Measurements from ENCODE around the gene DTX4. TPM values are rescaled to one million over a fixed set of nuclear protein-coding genes. Genes with fewer than 3 reads are reported as not detected.

Gene DTX4
- total RNA-seq (2021; ENCODE audit: unreplicated experiment) (7.6 TPM), Bru-seq, nascent RNA (percentile 46 among the genes with signal in this experiment), BruChase-seq, experiment 1, labeled RNA remaining after a 6-hour chase (percentile 39 among the genes with signal in this experiment), BruChase-seq, experiment 2, labeled RNA remaining after a 2-hour chase (percentile 50 among the genes with signal in this experiment)
- 3.6 and 4.3 TPM in 2 replicates for polyA plus RNA-seq (2012)
- long read RNA-seq, partial matches to known transcripts: 1 of 12 reads
- long read RNA-seq, other reads (novel, unspliced or antisense): 11 of 12 reads

- TF ChIP-seq ZFX (IDR thresholded peaks at IDR 0.05): no peak
- TF ChIP-seq POLR2AphosphoS5 (IDR thresholded peaks at IDR 0.05; ENCODE audit: low read depth, low read length): peak; percentile 54
- TF ChIP-seq, protein P1, sequence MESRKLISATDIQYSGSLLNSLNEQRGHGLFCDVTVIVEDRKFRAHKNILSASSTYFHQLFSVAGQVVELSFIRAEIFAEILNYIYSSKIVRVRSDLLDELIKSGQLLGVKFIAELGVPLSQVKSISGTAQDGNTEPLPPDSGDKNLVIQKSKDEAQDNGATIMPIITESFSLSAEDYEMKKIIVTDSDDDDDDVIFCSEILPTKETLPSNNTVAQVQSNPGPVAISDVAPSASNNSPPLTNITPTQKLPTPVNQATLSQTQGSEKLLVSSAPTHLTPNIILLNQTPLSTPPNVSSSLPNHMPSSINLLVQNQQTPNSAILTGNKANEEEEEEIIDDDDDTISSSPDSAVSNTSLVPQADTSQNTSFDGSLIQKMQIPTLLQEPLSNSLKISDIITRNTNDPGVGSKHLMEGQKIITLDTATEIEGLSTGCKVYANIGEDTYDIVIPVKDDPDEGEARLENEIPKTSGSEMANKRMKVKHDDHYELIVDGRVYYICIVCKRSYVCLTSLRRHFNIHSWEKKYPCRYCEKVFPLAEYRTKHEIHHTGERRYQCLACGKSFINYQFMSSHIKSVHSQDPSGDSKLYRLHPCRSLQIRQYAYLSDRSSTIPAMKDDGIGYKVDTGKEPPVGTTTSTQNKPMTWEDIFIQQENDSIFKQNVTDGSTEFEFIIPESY (IDR thresholded peaks at IDR 0.05; ENCODE audit: extremely low read depth, insufficient replicate concordance, low read length): no peak
- peak; percentile 17 for TF ChIP-seq YY1 (IDR thresholded peaks at IDR 0.05; ENCODE audit: extremely low read depth, insufficient replicate concordance, low read depth, low read length)
- TF ChIP-seq CEBPB (IDR thresholded peaks at IDR 0.05; ENCODE audit: low read depth): 0 out of 2 replicates have a peak, but pooled peaks have one; percentile 36
- TF ChIP-seq, protein P2, sequence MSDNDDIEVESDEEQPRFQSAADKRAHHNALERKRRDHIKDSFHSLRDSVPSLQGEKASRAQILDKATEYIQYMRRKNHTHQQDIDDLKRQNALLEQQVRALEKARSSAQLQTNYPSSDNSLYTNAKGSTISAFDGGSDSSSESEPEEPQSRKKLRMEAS (IDR thresholded peaks at IDR 0.05): peak; percentile 90
- TF ChIP-seq RAD21 (IDR thresholded peaks at IDR 0.05; ENCODE audit: low read depth): peak; percentile 94
- TF ChIP-seq, protein P3, sequence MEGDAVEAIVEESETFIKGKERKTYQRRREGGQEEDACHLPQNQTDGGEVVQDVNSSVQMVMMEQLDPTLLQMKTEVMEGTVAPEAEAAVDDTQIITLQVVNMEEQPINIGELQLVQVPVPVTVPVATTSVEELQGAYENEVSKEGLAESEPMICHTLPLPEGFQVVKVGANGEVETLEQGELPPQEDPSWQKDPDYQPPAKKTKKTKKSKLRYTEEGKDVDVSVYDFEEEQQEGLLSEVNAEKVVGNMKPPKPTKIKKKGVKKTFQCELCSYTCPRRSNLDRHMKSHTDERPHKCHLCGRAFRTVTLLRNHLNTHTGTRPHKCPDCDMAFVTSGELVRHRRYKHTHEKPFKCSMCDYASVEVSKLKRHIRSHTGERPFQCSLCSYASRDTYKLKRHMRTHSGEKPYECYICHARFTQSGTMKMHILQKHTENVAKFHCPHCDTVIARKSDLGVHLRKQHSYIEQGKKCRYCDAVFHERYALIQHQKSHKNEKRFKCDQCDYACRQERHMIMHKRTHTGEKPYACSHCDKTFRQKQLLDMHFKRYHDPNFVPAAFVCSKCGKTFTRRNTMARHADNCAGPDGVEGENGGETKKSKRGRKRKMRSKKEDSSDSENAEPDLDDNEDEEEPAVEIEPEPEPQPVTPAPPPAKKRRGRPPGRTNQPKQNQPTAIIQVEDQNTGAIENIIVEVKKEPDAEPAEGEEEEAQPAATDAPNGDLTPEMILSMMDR (IDR thresholded peaks at IDR 0.05 in 2 of 3, conservative IDR thresholded peaks at IDR 0.05 in 1 of 3; ENCODE audit: borderline replicate concordance in 1 of 3, insufficient read depth in 1 of 3, low read depth in 2 of 3, low read length in 2 of 3): peak; percentile 78 to 94 (median 83)
- TF ChIP-seq CBX3 (IDR thresholded peaks at IDR 0.05; ENCODE audit: low read depth): peak; percentile 82
- Histone ChIP-seq H3K36me3 (ENCODE audit: control insufficient read depth in 1 of 2, insufficient read depth in 2 of 2, low read length in 2 of 2) (no peaks in the 10 kb centered on the region), H3K27ac (ENCODE audit: low read depth, low read length) (no peak within 1 kb of the TSS; the same call in 1 of the 2 replicates), H3K9me2 (ENCODE audit: insufficient read depth) (no peaks in the 10 kb centered on the region), H3K4me3 (replicated peaks in 1 of 2; ENCODE audit: low read depth in 1 of 2, low read length in 2 of 2) (peak within 1 kb of the TSS; percentile 44 to 59), H3K9ac (ENCODE audit: low read length) (peak within 1 kb of the TSS; percentile 47), H3K4me1 (ENCODE audit: control insufficient read depth in 1 of 2, insufficient read depth in 2 of 2, low read length in 2 of 2) (peaks cover 14 to 39% of the 10 kb centered on the region in 2 experiments; a peak in 3 of 4 replicates), H3K27me3 (ENCODE audit: insufficient read depth, low read length) (no peaks in the 10 kb centered on the region), H2AFZ (ENCODE audit: low read depth, low read length, poor library complexity, severe bottlenecking) (peak within 1 kb of the TSS; percentile 96), H3K9me3 (ENCODE audit: control insufficient read depth in 1 of 2, insufficient read depth in 1 of 2, low read depth in 1 of 2, low read length in 2 of 2) (no peaks in the 10 kb centered on the region), H4K20me1 (ENCODE audit: insufficient read depth) (no peaks in the 10 kb centered on the region), H3K79me2 (ENCODE audit: insufficient read depth, low read length) (no peaks in the 10 kb centered on the region), H3K4me2 (ENCODE audit: low read length) (peak within 1 kb of the TSS; percentile 98)
- POLR2A ChIA-PET: interaction anchor here (1.6 kb wide), 1 partner anchor 9 kb away, joined by 4 read pairs; no protein-coding TSS in a partner anchor
- CTCF ChIA-PET: interaction anchor here (0.6 to 2.8 kb wide), 29 partner anchors 9 to 648 kb away, joined by 3 to 68 read pairs (median 5); partner anchors contain the start of genes FAM111A, MPEG1 and OR5A1
- ATAC-seq: peak; percentile 89
- intact Hi-C loops (cut with micrococcal nuclease): loop anchor here (1.0 to 2.0 kb wide), 6 partner anchors 11 to 509 kb away; no protein-coding TSS in a partner anchor
- no TSS peak for BruUV-seq (replicated peaks)
- RAD21 ChIA-PET (ENCODE audit: low non-redundant PET in 1 of 2, low total read pairs in 2 of 2, uncharacterized antibody in 2 of 2, unreplicated experiment in 2 of 2): interaction anchor here (0.7 to 2.3 kb wide), 6 partner anchors 8 to 509 kb away, joined by 3 to 10 read pairs (median 3); no protein-coding TSS in a partner anchor
- DNase-seq (ENCODE audit: low read depth, low spot score): peak; percentile 84
Observed at GRCh38 chr11:59171508-59172322, at the start of gene DTX4. Gene DTX4, plus strand, starts transcription at chr11:59172132. Its CDS starts 464 bp downstream, at chr11:59172596.

All from HCT116 (cell line).